SH-SY5Y (cell line): ENCODE results near the gene CAB39.

Experiments
- GATA2 ChIP-seq: IDR thresholded peaks from 2 replicates; pipeline ENCODE4 v1.6.1; 2011; ENCODE audit warnings: mild to moderate bottlenecking, low read depth, low read length
- GATA3 ChIP-seq: IDR thresholded peaks from 2 replicates; pipeline ENCODE4 v1.6.1; 2011; ENCODE audit warnings: low read depth, mild to moderate bottlenecking, low read length, moderate library complexity

The CAB39 gene

GRCh38 chr2:230842473-230842872 is 129.8 kb downstream of the CAB39 start:
- TF ChIP-seq GATA3, result no peak
- no peak for TF ChIP-seq GATA2

- TF ChIP-seq GATA2, result no peak
- no peak for TF ChIP-seq GATA3
Measured at GRCh38 chr2:230843132-230843531, 130.5 kb downstream of the CAB39 start.

- no peak for TF ChIP-seq GATA3
- TF ChIP-seq GATA2, result no peak
Measured at GRCh38 chr2:230846360-230846759, 133.7 kb downstream of the CAB39 start.

- TF ChIP-seq GATA2 (no peak), GATA3 (no peak)
Measured at GRCh38 chr2:230847883-230848388, 135.3 kb downstream of the CAB39 start.

- TF ChIP-seq GATA2, result no peak
- TF ChIP-seq GATA3, result no peak
Measured at GRCh38 chr2:230849633-230850357, 137.2 kb downstream of the CAB39 start.

- TF ChIP-seq GATA2 (no peak), GATA3 (no peak)
Measured at GRCh38 chr2:230850358-230850658, 137.7 kb downstream of the CAB39 start.

- TF ChIP-seq GATA2 (no peak), GATA3 (no peak)
Measured at GRCh38 chr2:230852113-230852512, 139.5 kb downstream of the CAB39 start.

GRCh38 chr2:230861552-230862255 is 149.1 kb downstream of the CAB39 start:
- TF ChIP-seq GATA2 (no peak), GATA3 (no peak)

GRCh38 chr2:230862292-230862691 is 149.7 kb downstream of the CAB39 start:
- TF ChIP-seq GATA2, result no peak
- no peak for TF ChIP-seq GATA3

DNA sequence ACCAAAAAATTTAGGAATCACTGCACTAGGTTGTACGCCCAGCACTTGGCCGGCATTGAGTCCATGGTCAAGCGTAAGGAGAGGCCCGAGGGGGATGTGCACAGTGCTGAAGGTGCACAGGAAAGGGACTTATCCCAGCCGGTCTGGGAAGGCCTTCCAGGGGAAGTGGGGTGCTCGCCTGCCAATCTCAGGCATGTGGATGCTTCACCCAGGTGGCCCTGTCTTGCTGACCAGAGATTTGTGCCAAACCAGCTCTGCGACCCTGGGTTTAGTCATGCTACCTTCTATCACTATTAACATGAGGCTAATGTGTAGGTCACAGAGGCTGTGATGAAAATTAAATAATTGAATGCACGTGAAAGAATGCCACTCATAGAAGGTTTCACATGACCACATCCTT is 150.4 kb downstream of the CAB39 start:
- TF ChIP-seq GATA2 (no peak), GATA3 (no peak)

GRCh38 chr2:230863442-230864121 is 150.9 kb downstream of the CAB39 start:
- TF ChIP-seq GATA3 (no peak), GATA2 (no peak)

GRCh38 chr2:230864122-230864604 is 151.5 kb downstream of the CAB39 start:
- TF ChIP-seq GATA2, result no peak
- TF ChIP-seq GATA3, result no peak

DNA sequence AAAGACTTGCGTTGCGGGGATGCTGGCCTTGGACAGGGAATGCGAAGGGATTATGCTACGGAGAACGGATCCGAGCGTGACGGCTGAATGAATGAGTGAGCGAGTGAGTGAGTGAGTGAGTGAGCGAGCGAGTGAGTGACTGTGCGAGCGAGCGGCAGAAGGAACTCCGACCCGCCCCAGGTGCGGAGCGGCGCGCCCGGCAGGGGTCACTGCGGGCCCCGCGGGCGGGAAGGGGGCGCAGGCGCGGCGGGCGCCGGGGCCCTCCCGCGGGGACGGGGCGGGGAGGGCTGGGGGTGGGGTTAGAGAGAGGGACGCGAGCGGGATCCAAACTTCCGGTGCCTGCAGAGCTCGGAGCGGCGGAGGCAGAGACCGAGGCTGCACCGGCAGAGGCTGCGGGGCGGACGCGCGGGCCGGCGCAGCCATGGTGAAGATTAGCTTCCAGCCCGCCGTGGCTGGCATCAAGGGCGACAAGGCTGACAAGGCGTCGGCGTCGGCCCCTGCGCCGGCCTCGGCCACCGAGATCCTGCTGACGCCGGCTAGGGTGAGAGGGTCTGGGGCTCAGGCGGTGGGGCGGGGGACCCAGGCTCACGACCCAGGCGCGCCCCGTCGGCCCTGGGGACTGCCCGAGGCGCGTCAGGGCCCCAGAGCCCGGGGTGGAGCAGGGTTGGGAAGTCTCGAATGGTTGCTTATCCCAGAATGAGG is 152.1 kb downstream of the CAB39 start, which contains the start of gene ITM2C:
TSS of gene ITM2C (plus strand) at position 338 of the 702 bp plus-strand sequence. CDS start at position 422, 84 bp downstream.
- TF ChIP-seq GATA2, result no peak
- TF ChIP-seq GATA3, result no peak

- TF ChIP-seq GATA2 (no peak), GATA3 (no peak)
Measured at GRCh38 chr2:230865307-230865765, 152.7 kb downstream of the CAB39 start.
